Activated CD8-positive, alpha-beta memory T cell treated with anti-CD3 and anti-CD28 coated beads for 1 hour (primary cell): ENCODE results near the gene GPR42.

Experiments
- DNase-seq, 2 donors: peaks; one replicate each; pipeline ENCODE4 v3.0.0-alpha.2; 2020; ENCODE audit warnings: low read depth in 1 of 2; ENCODE audit errors: extremely low read depth in 1 of 2

Gene GPR42

DNA sequence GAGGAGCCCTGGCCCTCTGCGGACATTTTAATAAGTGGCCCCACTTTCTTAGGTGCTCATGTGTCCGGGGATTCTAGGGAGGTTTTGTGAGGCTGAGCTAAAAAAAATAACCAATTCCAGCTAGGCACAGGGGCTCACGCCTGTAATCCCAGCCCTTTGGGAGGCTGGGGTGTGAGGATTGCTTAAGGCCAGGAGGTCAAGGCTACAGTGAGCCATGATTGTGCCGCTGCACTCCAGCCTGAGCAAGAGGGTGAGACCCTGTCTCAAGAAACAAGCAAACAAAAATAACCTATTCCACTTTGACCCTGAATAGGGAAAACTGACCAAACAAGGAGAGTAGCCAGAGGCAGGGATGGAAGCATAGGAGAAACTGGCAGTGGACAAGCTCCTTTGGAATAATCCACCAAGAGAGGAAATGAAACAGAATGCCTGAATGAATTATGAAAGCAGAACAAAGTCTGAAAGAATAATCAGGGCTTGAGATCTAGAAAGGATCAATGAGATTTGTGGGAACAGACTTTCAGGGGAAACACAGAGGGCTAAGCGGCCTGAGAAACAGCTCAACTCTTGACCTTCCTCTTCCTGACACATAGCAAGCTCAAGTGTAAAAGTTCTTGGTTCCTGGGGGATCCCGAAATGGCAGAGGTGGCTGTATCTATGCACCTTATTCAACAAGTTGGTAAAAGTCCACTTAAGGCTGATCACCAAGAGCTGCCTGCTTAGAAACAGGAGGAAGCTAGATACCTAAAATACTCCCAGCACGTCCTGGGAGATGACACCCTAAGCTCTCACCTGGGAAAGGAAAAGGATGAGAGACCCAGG is 47.1 kb downstream of the GPR42 start:
- DNase-seq = no peak

DNA sequence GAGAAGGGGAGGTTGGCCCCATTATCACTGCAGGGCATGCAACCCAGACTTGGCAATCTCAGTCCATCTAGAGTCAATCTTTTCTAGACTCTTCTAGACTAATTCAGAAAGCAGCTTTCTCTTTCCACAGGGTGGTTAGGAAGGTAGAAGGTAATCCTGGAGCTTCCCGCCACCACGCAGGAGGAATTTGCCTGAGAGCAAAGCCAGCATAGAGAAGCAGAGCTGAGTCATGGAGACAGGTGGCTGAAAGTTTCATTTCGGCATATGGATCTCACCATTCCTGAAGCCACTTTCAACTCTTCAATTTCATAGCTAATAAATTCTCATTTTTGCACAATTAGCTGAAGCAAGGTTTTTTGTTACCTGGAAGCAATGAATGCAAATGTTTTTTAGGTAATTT is 48.2 kb downstream of the GPR42 start:
- DNase-seq = no peak

DNA sequence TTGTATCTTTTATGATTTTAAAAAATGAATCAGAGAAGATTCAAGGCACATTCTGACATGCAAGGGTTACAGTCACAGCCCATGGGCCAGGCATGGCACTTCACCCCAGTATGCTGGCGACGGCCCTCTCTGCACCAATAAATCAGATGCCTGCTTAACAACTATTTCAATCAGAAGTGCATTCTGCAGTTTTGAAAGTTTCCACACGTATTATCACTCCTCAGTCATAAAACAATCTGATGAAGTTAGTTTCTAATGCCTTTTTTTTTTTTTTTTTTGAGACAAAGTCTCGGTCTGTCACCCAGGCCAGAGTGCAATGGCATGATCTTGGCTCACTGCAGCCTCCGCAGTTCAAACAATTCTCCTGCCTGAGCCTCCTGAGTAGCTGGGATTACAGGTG is 48.9 kb downstream of the GPR42 start:
- DNase-seq = no peak

DNA sequence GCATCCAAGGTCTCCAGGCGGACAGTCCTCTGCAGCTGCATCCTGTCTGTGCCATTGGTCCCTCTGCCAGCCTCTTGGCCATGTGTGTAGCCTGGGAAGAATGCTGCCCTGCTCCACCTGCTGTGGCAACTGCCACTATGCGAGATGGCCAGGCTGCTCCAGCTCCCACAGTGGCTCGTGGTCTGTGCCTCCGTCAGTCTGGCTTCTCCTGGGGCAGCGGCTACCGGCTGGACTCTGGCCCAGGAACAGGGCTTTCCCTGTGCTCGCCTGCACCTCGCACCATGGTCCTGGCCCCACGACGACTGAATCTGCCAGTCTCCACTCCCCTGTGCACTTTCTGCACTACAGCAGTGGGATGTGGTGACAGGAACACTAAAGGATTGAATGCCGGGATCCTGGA is 50.5 kb downstream of the GPR42 start:
- no peak for DNase-seq
